CD4-positive, alpha-beta T cell treated with Interleukin-6 at 100 ng/mL for 8 hours (primary cell): Measurements from ENCODE around the gene PKIB.
"Not testable (repeated sequence)": the region's sequence is repeated elsewhere in the genome, so short reads cannot be mapped to it uniquely, and the experiment has no call there.

Source experiments
- DNase-seq: peaks from one replicate; pipeline ENCODE4 v3.0.0-alpha.2; 2020; ENCODE audit warnings: mixed read lengths, low spot score

The PKIB gene

DNA sequence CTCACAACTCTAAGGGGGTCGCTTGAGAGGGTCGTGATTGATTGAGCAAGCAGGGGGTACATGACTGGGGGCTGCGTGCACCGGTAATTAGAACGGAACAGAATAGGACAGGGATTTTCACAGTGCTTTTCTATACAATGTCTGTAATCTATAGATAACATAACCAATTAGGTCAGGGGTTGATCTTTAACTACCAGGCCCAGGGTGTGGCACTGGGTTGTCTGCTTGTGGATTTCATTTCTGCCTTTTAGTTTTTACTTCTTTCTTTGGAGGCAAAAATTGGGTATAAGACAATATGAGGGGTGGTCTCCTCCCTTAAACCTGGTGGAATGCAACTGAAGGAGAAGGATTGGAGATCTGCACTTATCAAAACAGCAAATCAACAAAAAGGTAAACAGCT lies 138.7 kb downstream of the PKIB start:
- DNase-seq: not testable (repeated sequence)

DNA sequence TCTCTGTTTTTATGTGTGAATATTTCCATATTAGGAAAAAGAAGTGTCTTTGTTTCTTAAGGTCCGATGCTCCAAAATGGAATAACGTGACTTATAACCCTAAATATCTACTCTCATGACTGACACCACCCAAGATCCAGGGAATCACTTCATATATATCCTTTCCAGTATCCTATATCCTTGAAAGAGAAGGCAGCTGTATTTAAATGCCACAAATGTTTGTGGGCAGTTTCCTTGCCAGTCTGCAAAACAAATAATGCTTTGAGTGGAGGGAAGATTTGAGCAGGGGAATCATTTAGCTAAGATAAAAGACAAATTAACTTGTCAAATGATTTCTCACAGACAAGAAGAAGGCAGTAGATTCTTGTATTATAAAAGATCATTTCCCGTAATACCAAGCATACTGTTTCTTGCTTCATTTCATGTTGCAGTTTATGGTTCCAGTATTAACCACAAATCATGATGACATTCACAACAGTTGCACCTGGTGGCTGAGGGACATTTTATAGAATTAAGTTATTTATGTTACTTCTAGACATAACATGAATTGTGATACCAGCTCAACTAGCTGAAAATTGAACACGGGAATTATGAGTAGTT lies 139.3 kb downstream of the PKIB start:
- DNase-seq: no peak

GRCh38 chr6:122751326-122751725 lies 141.1 kb downstream of the PKIB start:
- DNase-seq: no peak

DNA sequence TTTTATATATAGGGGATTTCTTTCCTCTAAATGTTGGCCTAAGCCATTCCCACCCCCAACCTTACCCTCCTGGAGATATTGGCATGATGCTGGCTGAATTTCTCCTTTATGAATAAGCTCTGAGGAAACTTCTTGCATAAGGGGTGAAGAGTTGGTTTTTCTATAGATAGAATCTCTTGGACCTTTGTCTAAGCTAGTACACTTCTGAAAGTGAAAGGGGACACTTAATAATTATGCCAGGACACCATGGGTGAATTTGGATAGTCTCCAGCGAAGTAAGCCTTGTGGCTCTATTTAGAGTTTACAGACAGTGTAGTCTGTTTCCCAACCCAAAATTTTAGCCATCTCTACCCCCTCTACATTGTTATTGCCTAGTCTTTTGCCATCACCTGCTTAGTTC lies 142.3 kb downstream of the PKIB start:
- DNase-seq: no peak

DNA sequence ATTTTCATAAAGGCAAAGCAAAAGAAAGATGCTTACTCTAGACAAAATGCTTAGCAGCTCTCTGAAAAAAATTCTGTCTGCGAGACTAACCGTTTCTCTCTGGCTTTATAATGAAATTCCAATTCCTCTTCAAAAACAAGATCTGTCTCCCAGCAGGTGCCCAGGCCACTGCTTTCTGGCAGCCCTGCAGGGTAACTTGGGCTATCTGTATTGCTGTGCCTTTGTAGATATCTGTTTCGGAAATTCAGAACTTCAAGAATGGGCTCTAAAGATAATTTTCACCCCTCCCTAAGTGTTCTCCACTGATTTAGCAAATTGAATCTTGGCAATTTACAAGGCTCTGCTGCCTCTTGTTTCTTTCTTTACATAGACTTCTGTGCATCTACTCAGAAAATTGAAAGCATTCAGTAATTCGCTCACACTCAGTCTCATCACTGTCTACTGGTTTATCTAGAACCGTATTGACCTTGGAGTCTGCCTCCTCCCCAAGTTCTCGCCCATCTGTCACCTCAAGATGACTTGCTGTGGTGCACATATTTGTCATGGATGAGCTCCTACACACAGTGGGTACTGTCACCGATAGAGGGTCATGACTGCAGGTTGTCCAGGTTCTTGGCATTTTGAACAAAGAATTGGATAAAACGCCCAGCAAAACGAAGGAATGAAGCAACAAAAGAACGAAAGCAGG lies 142.9 kb downstream of the PKIB start:
- DNase-seq: no peak

DNA sequence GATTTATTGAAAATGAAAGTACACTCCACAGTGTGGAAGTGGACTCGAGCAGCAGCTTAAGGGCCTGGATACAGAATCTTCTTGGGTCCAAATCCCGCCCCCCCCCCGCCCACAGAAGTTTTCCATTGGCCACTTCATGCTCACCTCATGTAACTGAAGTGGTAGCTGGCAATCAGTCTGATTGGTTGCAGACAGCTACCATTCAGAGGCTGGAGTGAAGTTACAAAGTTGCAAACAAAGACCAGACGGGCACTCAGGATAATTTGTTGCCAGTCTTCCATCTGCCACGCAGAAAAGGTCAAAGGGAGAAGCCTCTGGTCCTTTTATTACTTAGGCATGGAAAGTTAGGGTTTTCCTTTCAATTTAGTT lies 143.5 kb downstream of the PKIB start:
- no peak for DNase-seq

- DNase-seq: no peak
Measured at GRCh38 chr6:122754191-122754731, 144.1 kb downstream of the PKIB start.

- DNase-seq: no peak
Measured at GRCh38 chr6:122755901-122756300, 145.7 kb downstream of the PKIB start.

DNA sequence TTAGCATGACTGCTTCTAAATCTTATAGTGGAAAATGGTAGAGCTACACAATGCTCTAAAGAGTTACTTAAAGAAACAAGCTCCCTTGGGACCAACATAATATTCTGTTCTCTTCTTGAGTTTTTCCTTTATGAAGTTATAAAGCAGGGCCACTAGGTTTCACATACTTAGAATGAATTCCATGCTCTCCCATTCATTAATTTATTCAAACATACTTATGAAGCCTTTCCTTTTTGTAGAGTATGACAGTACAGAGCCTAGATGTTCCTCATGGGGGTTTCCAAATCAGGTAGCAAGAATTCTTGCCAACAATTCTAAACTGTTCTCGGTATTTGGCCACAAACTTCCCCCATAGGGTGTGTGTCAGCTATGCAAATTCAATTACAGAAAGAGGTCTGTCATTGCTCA lies 148.7 kb downstream of the PKIB start:
- no peak for DNase-seq

DNA sequence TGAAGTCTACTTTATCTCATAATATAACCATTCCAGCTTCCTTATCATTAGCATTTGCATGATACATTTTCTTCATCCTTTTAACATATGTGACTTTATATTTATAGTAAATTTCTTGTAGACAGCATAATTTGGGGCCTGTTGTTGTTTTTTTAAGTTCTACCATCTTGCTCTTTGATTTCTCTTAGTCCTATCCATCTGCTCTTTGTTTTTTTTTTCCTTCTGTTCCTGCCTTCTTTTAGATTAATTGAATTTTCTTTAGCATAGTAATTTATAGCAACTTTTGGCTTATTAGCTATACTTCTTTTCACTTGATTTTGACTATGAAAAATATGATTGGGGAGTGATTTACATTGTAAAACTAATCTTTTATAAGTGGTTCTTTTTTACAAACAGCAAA lies 150.1 kb downstream of the PKIB start:
- no peak for DNase-seq

GRCh38 chr6:122766256-122766655 lies 156.1 kb downstream of the PKIB start:
- DNase-seq: no peak

DNA sequence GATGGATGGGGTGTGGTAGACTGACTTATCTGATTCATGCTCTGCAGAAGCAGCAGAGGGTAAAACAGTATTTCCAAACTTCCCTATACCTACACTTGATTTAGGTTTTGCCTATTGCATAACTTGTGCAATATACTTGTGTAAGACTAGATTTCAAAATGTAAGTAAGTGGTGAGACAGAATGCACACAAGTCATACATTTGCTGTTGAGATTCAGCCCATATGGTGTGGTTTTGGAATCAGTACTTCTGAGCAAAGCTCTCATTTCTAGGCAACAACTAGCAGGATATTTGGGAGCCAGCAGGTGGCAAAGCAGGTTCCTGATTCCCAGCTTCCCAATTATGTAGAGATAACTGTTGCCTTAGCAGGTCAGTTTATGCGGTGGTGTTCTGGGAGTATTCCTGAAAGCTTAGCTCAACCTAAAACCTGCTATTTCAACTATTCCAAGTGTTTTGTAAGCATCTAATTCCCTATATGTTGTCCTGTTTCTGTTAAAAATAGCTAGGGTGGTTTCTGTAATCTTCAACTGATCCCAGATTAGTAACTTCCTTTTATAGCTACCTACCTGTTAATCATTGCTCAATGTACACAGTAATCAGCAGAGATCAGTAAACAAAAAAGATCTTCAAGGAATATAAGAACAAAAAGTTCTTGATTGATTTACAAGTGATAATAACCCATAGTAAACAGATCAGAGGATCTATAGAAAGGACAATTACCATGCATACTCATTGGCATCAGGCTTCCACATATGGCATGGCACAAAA lies 160.8 kb downstream of the PKIB start:
- DNase-seq: no peak

DNA sequence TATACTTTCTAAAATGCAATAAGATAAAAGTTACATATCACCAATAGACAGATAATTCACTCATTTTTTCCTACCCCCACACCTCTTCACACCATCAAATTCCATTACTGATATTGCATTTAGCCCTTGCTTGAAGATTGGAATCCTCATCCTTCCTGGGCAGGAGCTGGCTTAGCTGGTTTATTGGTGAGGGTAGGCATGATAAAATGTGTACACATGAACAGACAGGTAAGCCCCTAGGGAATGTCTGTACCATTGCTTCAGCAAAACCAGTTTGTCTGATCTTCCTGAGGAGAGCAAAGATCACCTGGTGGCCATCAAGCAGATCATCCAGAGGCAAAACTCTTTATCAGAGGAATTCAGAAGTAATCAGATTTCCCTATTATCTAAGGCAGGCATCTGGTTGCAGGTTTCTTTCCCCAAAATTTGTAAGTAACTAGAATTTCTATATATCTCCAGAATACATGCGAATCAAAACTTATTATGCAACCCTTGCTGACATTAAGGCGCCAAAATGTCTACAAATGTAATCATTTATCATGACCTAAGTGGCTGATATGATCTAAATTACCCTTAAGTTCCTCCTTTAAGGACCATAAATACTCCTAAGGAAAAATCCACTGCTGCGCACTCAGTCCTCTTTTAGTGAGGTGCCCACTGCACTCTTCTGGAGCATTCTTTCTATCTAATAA lies 162.7 kb downstream of the PKIB start:
- DNase-seq: no peak
